Activated CD4-positive, alpha-beta T cell treated with anti-CD3 and anti-CD28 coated beads, Interleukin-2, amount 50 U/mL, for 1 hour (primary cell): ENCODE measurements around the gene GPRIN2.
"Not testable (repeated sequence)": the region's sequence is repeated elsewhere in the genome, so short reads cannot be mapped to it uniquely, and the experiment has no call there.

Experiments
- DNase-seq: peaks from one replicate; pipeline ENCODE4 v3.0.0-alpha.2; 2020

The GPRIN2 gene

DNA sequence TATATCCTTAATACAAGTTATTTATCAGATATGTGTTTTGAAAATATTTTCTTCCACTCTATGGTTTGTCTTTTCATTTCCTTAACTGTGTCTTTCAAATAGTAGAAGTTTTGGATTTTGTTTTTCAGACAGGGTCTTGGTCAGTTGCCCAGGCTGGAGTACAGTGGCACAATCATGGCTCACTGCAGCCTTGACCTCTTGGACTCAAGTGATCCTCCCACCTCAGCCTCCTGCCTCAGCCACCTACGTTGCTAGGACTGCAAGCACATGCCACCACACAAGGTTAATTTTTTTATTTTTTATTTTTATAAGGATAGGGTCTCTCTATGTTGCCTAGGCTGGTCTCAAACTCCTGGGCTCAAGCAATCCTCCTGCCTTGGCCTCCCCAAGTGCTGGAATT lies 24.2 kb downstream of the GPRIN2 start:
- DNase-seq = not testable (repeated sequence)

DNA sequence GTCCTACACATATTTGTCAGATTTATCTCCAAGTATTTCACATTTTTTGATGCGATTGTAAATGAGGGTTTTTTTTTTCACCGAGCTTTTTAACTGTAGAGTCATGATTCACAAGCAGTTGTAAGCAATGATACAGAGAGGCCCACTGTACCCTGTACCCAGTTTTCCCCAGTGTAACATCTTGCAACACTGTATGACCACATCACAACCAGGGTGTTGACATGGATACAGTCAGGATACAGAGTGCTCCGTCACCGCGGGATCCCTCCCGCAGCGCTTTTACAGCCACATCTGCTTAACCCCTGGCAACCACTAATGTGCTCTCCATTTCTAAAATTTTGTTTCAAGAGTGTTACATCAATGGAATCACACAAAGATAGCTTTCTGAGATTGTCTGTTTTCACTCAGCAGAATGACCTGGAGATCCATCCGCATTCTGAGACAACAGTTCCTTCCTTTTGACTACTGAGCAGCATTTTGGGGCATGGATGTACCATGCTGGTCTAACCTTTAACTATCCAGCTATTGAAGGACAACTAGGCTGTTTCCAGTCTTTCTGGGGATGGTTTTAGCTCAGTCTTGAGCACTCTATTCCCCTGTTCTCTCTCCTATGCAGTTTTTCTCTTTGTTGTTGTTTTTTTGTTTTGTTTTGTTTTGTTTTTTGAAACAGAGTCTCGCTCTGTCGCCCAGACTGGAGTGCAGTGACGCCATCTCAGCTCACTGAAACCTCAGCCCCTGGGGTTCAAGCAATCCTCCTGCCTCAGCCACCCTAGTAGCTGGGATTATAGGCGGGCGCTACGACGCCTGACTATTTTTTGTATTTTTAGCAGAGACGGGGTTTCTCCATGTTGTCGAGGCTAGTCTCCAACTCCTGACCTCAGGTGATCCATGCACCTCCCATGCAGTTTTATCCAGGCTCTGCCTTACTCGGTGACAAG lies 25.9 kb downstream of the GPRIN2 start:
- no peak for DNase-seq

DNA sequence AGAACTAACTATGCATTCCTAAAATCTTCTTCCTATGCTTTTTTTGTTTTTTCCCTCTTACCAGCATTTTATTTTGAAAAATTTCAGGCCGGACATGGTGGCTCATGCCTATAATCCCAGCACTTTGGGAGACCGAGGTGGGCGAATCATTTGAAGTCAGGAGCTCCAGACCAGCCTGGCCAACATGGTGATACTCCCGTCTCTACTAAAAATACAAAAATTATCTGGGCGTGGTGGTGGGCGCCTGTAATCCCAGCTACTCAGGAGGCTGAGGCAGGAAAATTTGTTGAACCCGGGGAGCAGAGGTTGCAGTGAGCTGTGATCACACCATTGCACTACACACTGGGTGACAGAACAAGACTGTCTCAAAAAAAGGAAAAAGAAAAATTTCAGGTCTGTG lies 26.7 kb downstream of the GPRIN2 start:
- DNase-seq = not testable (repeated sequence)

DNA sequence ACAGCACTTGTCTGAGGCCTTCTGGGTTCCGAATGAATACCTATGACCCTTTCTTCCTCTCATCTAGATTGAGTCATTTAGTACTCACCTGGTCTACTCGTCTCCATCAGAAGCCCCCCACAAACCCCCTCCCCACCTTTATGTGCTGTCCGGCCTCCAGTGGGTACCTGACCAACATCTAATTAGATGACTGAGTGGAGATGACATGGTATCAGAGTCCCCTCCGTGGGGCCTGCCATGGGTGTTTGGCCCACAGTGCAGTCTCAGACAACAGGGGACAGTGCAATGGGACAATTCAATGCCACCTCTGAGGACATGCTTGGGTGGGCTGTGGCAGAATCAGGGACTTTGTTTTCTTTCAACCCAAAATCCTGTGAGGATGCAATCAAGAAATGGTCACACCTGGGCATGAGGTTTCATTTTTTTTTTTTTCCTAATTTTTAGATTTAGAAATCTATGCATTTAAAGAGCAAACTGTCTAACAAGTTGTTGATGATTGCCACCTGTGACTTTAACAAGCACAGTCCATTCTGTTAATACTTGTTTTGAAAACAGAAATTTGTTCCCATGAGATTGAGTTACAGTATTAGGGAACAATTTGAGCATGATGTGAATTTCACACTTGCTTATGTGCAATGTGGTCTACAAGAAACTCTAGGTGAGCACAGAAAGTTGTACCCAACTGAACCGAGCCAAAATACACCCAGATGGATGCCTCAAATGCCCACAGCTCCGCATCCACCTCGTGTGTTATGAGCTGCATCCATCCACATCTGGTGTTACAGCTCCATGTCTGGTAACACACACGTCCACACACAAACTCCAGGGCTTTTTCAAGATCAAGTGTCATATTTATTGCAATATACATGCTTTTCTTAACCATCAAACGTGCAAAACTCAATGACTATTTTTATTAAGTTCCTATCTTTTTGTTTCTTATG lies 27.5 kb downstream of the GPRIN2 start:
- no peak for DNase-seq

DNA sequence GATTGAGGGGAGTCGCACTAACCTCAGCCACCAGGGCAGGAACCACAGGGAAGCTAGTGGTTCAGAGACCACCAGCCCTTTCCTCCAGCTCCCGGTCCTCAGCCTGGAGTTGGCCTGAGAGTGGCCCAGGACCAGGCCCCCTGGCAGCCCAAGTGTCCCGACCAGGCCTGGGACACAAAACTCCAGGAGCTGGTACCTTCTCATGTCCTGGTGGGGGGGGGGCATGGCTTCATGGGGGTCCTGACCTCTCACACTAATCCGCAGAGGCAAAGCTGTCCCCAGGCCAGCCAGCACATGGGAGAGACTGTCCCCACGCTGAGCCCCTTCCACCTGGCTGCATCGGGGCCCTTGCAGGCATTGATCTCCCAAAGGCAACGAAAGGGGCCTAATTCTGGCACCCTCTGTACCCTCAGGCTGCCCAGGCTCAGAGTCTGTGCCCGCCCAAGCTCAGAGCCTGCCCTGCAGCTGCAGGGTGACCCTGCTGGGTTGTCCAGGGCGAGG lies 28.2 kb downstream of the GPRIN2 start:
- no peak for DNase-seq

DNA sequence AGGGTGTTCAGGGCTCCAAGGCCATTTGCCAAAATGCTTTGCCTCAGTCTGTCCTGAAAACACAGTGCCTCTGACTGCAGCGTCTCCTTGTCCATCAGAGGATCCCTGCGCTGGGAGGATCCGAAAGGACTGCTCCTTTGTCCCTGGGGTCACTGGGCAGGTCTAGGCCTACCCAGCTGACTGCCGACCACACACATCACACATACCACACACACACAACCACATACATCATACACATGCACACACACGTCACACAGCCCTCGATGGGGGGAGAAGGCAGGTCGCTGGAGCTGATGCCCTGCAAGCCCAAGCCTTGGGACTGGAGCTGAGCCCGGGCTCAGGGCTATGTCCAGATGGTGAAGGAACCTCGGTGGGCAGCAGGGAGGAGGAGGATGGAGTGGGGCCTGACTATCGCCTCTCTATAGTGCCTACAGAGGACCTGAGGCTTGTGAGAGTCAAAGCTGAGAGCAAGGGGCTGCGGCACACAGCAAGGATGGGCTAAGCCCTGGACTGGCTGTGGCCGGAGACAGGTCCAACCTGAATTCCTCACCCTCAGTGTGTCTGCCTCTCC lies 29.1 kb downstream of the GPRIN2 start:
- DNase-seq = no peak

DNA sequence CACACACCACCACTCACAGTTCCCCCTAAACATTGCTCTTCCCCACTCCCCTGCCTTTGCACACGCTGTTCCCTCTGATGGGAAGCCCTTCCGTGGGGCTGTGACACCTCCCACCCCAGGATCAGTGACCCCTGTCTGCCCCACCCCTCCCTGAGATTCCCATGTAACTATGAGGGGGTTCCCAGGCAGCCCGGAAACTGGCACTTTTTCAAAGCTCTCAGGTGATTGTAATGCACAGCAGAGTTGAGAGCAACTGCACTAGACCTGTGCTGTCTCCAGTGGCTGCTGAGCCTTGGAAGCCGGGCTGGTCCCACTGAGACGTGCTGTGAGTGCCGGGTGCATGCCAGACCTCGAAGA lies 29.8 kb downstream of the GPRIN2 start:
- DNase-seq = no peak

DNA sequence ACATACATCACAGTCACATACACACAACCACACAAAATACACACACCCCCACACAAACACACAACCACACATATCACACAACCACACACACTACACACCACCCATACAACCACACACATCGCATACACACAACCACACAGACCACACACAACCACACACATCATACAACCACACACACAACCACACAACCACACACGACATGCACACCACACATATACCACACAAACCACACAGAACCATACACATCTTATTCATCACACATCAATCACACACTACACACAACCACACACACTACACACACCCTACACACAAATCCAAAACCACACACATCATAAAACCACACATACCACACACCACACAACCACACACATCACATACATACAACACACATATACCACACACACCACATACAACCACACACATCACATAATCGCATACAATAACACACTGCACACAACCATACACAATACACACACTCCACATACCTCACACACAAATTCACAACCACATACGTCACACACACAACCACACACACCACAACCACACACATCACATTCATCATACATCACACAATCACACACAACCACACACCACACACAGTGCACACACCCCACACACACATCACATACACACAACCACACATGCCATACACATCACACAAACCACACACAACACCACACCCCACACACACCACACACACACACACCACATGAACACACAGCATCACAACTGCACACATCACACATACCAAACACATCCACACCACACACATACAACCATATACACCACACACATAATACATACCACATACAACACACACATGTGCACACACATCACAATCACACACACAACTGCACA lies 30.4 kb downstream of the GPRIN2 start:
- no peak for DNase-seq

DNA sequence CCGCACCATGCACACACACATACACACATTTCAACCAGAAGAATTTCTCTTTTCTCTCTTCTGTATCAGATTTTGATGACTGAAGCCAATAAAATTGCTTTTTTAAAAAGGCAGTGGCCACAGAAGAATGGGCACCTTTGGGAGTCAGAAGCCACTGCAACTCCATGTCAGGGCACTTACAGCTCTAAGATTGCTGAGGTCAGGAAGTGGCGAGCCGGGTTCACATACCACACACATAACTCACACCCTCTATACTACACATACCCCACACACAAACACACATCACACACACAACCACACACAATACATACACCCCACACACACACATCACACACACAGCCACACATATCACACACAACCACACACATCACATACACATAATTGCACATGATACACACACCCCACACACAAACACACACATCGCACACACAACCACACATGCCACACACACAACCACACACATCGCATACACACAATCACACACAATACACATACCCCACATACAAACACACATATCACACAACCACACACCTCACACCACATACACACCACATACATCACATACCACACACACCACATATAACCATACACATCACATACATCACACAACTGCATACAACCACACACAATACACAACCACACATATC lies 31.2 kb downstream of the GPRIN2 start:
- no peak for DNase-seq

DNA sequence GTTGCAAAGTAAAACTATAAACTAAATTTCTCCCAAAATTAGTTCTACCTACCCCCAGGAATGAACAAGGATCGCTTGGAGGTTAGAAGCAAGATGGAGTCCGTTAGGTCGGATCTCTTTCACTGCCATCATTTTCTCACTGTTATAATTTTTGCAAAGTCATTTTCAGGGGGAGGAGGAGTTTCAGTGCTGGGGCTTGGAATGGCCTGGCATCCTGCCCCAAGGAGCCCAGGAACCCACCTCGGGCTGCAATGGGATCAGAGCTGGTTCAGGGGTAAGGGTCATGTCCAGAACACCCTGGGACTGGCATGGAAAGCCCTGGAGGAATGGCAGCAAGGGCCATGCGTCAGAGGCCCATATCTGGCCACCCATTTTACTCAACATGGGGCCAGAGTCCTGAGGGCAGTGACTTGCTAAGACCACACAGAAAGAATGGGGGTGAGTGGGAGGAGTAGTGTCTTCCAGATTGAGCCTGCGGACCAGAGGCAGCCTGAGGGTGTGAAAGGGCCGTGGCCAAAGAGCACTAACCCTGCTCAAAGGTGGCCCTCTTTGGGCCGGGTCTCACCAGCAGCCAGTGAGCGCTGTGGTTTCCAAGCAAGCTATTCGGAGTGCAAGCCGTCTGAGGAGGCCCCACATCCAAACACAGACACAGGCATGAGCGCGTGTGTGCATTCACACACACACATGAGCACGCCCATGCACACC lies 31.8 kb downstream of the GPRIN2 start:
- DNase-seq = no peak

DNA sequence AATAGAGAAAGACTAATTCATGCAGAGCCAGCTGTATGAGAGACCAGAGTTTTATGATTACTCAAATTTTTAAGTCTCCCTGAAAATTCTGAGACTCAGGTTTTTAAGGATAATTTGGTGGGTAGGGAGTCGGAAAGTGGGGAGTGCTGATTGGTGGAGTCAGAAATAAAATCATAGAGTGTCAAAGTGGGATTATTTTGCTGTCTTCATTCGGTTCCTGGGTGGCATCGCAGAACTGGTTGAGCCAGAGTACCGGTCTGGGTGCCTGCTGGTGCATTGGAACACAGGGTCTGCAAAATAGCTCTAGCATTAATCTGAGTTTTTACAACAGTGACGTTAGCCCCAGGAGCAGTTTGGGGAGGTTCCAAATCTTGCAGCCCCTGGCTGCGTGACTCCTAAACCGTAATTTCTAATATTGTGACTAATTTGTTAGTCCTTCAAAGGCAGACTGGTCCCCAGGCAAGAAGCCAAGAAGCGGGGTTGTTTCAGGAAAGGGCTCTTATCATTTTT lies 32.4 kb downstream of the GPRIN2 start:
- DNase-seq = no peak

DNA sequence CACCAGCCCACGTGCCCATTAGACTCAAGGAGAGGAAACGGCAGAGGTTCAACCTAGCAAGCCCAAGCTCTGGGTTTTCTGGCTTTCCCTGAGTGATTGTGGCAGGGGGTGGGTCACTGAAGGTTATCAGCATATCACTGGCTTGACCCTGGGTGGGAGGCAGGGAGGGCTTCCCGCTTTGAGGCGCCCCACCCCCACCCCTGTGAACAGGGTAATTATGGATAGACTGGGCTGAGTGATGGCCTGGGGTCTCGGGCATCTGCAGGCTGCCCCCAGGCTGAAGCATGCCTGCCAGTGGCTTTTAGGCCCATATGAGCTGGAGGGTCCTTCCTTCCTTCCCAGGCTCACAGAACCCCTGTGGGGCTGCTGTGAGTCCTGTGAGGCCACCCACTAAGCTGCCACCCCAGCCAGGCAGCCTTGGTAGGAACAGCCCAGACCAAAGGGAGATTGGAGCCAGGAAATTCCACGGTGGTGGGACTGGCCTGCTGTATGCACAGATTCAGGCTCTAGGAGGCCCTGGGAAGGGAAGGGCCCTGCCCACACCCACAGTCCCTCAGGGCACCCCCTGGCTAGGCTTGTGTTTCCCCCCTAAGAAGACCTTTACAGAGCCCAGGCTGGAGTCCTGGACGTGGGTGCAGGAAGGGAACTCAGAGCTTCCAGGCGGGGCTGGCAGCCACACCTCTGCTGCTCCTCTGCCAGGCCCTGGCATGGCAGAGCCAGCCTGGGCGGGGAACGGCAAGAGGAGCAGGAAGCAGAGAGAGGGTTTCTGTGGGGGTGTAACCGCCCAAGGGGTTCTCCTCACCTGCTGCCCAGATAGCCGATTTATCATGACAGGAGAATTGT lies 33.1 kb downstream of the GPRIN2 start:
- no peak for DNase-seq

DNA sequence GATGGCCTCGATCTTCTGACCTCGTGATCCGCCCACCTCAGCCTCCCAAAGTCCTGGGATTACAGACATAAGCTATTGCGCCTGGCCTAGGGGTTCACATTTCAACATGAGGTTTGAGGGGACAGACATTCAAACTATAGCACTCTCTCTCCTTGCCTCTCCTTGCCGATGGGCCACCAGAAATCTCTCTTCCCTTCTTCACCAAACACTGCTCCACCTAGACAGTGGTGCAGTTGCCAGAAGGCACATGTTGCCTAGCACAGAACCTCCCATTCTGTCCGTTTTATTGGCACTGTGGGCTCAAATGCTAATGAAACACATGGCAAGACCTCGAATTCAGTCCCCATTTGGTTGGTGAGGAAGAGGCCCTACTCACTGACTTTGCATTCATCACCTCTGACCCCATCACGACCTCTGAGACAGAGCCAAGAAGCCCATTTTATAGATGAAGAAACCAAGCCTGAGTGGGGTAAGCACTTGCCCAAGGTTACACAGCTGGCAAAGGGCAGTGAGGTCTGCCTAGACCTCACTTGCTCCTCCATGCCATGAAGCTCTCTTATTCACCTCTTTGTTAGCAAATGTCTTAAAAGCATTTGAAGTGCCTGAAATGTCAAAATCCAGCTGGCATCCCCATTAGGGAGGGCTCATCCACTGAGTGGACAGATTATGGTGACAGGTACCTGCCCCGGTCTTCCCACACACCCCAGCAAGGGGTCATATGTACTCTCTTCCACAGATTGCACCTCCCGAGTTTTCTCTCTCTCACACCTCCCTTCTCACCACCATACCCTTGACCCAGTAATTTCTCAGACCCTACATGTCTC lies 34.0 kb downstream of the GPRIN2 start:
- DNase-seq = no peak

DNA sequence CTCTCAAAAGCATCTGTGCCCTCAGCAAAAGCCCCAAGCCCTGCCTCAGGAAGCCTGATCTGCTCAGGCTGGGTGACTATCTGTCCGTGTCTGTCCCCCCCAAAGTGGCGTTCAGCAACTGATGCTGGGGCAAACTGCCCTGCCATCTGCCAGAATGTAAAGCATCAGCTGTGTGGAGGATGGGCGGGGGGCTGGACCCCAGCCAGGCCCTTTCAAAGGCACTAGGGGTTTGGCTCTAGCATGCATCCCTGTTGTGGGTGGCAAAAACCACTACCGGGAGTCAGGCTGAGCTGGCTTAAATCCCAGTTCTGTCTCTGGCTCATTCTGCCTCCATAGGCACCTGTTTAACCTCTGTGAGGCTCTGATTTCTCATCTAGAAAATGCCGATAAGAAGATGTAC lies 35.5 kb downstream of the GPRIN2 start:
- DNase-seq = no peak

DNA sequence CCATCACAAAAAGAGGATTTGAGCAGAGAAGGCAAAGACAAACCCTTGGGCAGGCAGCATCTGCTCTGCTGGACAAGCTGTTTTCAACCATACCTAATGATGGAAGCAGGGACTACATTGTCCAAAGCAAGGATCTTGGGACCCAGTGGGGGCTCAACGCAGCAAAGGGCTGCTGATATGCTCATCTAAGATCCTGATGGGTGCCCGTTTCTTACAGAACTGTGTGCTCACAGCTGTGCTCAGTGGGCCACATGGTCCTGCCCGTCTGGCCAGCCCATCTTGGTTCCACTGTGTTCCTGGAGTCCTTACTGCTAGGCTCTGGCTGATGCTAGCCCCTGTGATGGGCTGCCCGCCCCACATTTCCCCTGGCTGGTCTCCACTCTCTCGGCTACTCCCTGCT lies 36.1 kb downstream of the GPRIN2 start:
- no peak for DNase-seq

DNA sequence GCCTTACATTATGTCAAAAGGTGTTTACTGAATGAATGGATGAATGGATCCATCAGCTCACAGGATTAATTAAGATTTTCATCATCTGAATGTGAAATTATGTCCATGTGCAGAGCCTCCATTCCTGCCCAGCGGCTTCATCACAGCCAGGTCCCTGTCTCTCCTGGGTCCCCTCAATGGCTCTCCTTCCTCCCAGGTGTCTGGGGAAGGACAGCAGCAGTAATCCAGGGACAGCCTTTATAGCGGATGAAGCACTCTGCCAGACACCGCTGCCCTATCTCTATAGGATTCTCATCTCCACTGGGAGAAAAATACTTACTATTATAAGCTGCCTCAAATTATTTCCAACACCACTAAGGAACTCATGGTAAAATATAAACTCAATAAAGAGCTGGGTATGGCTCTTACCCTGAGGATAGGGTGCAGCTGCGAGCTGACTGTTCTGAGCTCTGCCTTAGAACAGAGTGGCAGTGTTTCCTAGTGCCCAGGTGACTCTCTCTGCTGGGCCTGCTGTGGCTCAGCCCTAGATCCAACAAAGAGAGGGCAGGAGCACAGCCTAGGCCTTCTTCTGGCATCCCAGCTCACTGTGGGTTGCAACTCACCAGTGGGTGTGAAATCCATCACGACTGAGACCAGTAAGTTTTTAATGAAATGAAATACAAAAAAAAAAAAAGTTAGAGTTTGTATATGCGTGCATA lies 38.3 kb downstream of the GPRIN2 start:
- DNase-seq = no peak

DNA sequence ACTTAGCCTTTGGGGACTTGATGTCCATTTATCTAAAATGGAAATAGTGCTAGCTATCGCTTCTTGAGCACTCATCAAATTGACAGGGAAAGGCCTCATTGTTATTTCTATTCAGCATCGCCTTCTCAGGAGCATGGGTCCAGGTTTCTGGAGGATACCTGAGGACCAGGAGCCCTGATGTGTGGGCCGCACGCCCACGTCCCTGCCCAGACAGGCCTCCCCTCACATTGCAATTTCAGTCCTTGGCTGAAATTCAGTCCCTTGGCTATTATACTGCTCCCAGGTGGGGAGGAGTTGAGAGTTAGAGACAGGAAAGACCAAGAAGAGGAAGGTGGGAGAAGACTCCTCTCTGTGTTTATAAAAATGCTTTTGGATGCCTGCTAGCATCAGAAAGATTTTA lies 38.9 kb downstream of the GPRIN2 start:
- no peak for DNase-seq

DNA sequence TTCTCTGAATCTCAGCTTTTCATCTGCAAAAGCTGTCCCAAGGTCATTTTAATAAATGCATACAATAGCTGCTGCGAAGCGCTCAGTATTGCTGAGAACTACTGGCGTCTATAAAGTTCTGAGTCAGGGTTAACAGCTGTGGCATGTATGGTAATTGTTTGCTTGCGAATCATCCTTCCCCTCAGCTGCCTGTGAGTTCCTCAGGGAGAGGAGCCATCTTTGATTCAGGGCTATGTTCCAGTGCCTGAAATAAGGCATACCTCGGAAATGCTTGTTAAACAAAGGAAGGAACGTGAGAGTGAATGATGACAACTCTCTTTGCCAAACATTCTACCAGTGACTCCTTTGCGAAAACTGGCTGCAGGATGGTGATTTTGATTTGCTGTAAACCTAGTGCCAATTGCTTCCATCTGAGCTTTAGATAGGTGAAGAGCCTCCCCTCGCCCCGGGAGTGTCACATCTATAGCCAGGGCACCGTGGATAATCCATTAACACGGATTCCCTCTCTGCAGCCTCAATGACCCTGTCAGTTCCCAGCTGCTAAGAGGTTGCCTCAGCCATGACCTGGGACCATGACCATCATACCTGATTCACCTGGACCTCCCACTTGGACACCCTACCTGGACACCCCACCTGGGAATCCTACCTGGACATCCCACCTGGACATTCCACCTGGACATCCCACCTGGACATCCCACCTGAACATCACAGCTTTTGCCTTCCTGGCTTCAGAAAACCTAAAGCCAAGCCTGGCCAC lies 39.6 kb downstream of the GPRIN2 start:
- DNase-seq = no peak
